GM23338 (cell line): ENCODE data around the gene SIRT4. TPM values are rescaled to one million over a fixed set of nuclear protein-coding genes. Genes with fewer than 3 reads are reported as not detected.

Experiments
- ATAC-seq: fragments of 200-7000 bp; cut with Tn5 transposase; 3 replicates; pipeline ENCODE4 v1.9.1; 2020
- DNase-seq: peaks from one replicate; pipeline ENCODE4 v3.0.0-alpha.2; 2015; ENCODE audit warnings: low spot score
- H2AFZ ChIP-seq: fragments of 200-600 bp; sonication (generic); 2 replicates; pipeline ENCODE4 v1.8.0; 2016; ENCODE audit warnings: antibody characterized with exemption, mild to moderate bottlenecking, moderate library complexity
- H3F3A ChIP-seq: fragments of 200-600 bp; sonication (generic); replicated peaks from 2 replicates; pipeline ENCODE4 v1.8.0; 2017; ENCODE audit warnings: antibody characterized with exemption, mixed run types, low read depth
- H3K27ac ChIP-seq: fragments of 200-600 bp; sonication (generic); 2 replicates; pipeline ENCODE4 v1.6.1; 2016; ENCODE audit warnings: low read depth
- H3K27me3 ChIP-seq: fragments of 200-600 bp; sonication (generic); 2 replicates; pipeline ENCODE4 v1.8.0; 2016; ENCODE audit warnings: mild to moderate bottlenecking, mixed run types, moderate library complexity; ENCODE audit not compliant: insufficient read depth
- H3K36me3 ChIP-seq: fragments of 200-600 bp; sonication (generic); 2 replicates; pipeline ENCODE4 v1.8.0; 2016; ENCODE audit warnings: mild to moderate bottlenecking; ENCODE audit not compliant: insufficient read depth
- H3K4me1 ChIP-seq: fragments of 200-600 bp; sonication (generic); 2 replicates; pipeline ENCODE4 v1.8.0; 2016; ENCODE audit warnings: mild to moderate bottlenecking, moderate library complexity; ENCODE audit not compliant: insufficient read depth
- H3K4me2 ChIP-seq: fragments of 200-600 bp; sonication (generic); 2 replicates; pipeline ENCODE4 v1.7.1; 2017; ENCODE audit warnings: mixed run types
- H3K4me3 ChIP-seq: fragments of 200-600 bp; sonication (generic); 2 replicates; pipeline ENCODE4 v1.6.1; 2016; ENCODE audit warnings: mixed run types
- H3K79me2 ChIP-seq: fragments of 200-600 bp; sonication (generic); replicated peaks from 2 replicates; pipeline ENCODE4 v1.8.0; 2017; ENCODE audit warnings: mild to moderate bottlenecking; ENCODE audit not compliant: insufficient read depth
- H3K9me2 ChIP-seq: fragments of 200-600 bp; sonication (generic); 2 replicates; pipeline ENCODE4 v1.8.0; 2017; ENCODE audit not compliant: insufficient read depth
- H4K20me1 ChIP-seq: fragments of 200-600 bp; sonication (generic); replicated peaks from 2 replicates; pipeline ENCODE4 v1.8.0; 2017; ENCODE audit warnings: mild to moderate bottlenecking; ENCODE audit not compliant: insufficient read depth
- H3K27ac Mint-ChIP-seq: 2 replicates; pipeline ENCODE4 v1.8.0; 2020; ENCODE audit warnings: inconsistent platforms, mild to moderate bottlenecking, moderate library complexity, mixed read lengths
- H3K27me3 Mint-ChIP-seq: 3 replicates; pipeline ENCODE4 v1.8.0; 2022; ENCODE audit warnings: low read depth, mild to moderate bottlenecking, moderate library complexity, mixed read lengths, inconsistent platforms; ENCODE audit not compliant: insufficient read depth, poor library complexity
- H3K36me3 Mint-ChIP-seq: 3 replicates; pipeline ENCODE4 v1.8.0; 2021; ENCODE audit warnings: low read depth, mild to moderate bottlenecking, inconsistent platforms, moderate library complexity, mixed read lengths
- H3K4me1 Mint-ChIP-seq: 3 replicates; pipeline ENCODE4 v1.8.0; 2020; ENCODE audit warnings: mild to moderate bottlenecking, inconsistent platforms, mixed read lengths
- H3K4me3 Mint-ChIP-seq: 3 replicates; pipeline ENCODE4 v1.8.0; 2021; ENCODE audit warnings: moderate library complexity, mild to moderate bottlenecking, inconsistent platforms, mixed read lengths
- H3K9me3 Mint-ChIP-seq: 3 replicates; pipeline ENCODE4 v1.8.0; 2020; ENCODE audit warnings: moderate library complexity, mild to moderate bottlenecking, inconsistent platforms, mixed read lengths
- CREB1 ChIP-seq: fragments of 250-450 bp; sonication (Bioruptor Pico); IDR thresholded peaks from 2 replicates; pipeline ENCODE4 v1.5.0; 2020; ENCODE audit warnings: low read depth, mild to moderate bottlenecking, moderate library complexity
- CTCF ChIP-seq, 2 experiments: fragments of 200-600 bp in 1 of 2; sonication (generic) in 1 of 2; conservative IDR thresholded peaks; 2 replicates each; pipeline versions ENCODE4 v1.5.1 to v1.6.1; 2016 to 2017; ENCODE audit warnings: antibody characterized with exemption in 2 of 2, low read depth in 2 of 2, mild to moderate bottlenecking in 2 of 2, moderate library complexity in 1 of 2
- EZH2 ChIP-seq: fragments of 200-600 bp; sonication (generic); IDR thresholded peaks from one replicate; pipeline ENCODE4 v1.8.0; 2017; ENCODE audit warnings: antibody characterized with exemption, mild to moderate bottlenecking, low read depth; ENCODE audit not compliant: unreplicated experiment
- JUNB ChIP-seq: IDR thresholded peaks from one replicate; pipeline ENCODE4 v1.6.1; 2016; ENCODE audit warnings: antibody characterized with exemption; ENCODE audit not compliant: unreplicated experiment
- NANOG ChIP-seq: IDR thresholded peaks from 2 replicates; pipeline ENCODE4 v1.6.1; 2016; ENCODE audit warnings: antibody characterized with exemption, borderline replicate concordance
- POLR2AphosphoS5 ChIP-seq: IDR thresholded peaks from 2 replicates; pipeline ENCODE4 v1.6.1; 2016; ENCODE audit warnings: antibody characterized with exemption, low read depth
- REST ChIP-seq: IDR thresholded peaks from one replicate; pipeline ENCODE4 v1.6.1; 2018; ENCODE audit warnings: antibody characterized with exemption; ENCODE audit not compliant: unreplicated experiment
- STAT1 ChIP-seq: IDR thresholded peaks from one replicate; pipeline ENCODE4 v1.6.1; 2016; ENCODE audit warnings: antibody characterized with exemption; ENCODE audit not compliant: unreplicated experiment
- ZNF114 ChIP-seq: fragments of 250-450 bp; sonication (Bioruptor Pico); IDR thresholded peaks from 2 replicates; pipeline ENCODE4 v1.5.0; 2020; ENCODE audit warnings: mild to moderate bottlenecking, moderate library complexity
- ZNF331 ChIP-seq: fragments of 250-450 bp; sonication (Bioruptor Pico); IDR thresholded peaks from 2 replicates; pipeline ENCODE4 v1.5.0; 2020; ENCODE audit warnings: low read depth, mild to moderate bottlenecking, moderate library complexity
- ZNF462 ChIP-seq: fragments of 250-450 bp; sonication (Bioruptor Pico); IDR thresholded peaks from 2 replicates; pipeline ENCODE4 v1.5.0; 2020; ENCODE audit warnings: mild to moderate bottlenecking, moderate library complexity
- polyA plus RNA-seq: library from polyadenylated mRNA; unstranded; fragments of >200 nt; fragmentation: Nextera tagmentation; extraction: Ambion mirVana; gene quantifications from 2 replicates; pipeline ENCODE4 v1.2.1, GENCODE V29; 2016
- total RNA-seq: library from RNA; depleted of rRNA; stranded (reverse); fragments of >200 nt; shearing (Covaris generic); gene quantifications from 2 replicates; pipeline ENCODE4 v1.2.3, GENCODE V29; 2014

SIRT4 gene
- total and polyA plus RNA-seq, 2 experiments from 2014 or later, result 2.0 to 3.0 TPM

GRCh38 chr12:120324841-120325417 is 22.8 kb downstream of the SIRT4 start (continued):
- TF ChIP-seq ZNF462 (CRISPR knock-in tag), result no peak

- H3K4me3 ChIP-seq, result no peak within 1 kb of the TSS
- H3K9me3 Mint-ChIP-seq, result no peaks in the 10 kb centered on the region
These were observed 25.5 kb downstream of the SIRT4 start, which contains the start of gene PLA2G1B for GRCh38 chr12:120327593-120327992. PLA2G1B (minus strand) TSS chr12:120327779; CDS start chr12:120327753, 26 bp downstream.

More at GRCh38 chr12:120327593-120327992, 25.5 kb downstream of the SIRT4 start, which contains the start of gene PLA2G1B:
- no peaks in the 10 kb centered on the region for H3K36me3 Mint-ChIP-seq
- peaks cover 4% of the 10 kb centered on the region; the same call in 2 of the 3 replicates for H3K4me1 Mint-ChIP-seq
- H3K27me3 Mint-ChIP-seq, result peaks cover 15% of the 10 kb centered on the region
- Histone ChIP-seq H2AFZ (no peak within 1 kb of the TSS; the same call in 1 of the 2 replicates), H4K20me1 (no peaks in the 10 kb centered on the region), H3K36me3 (no peaks in the 10 kb centered on the region), H3F3A (no peaks in the 10 kb centered on the region), H3K4me2 (no peak within 1 kb of the TSS), H3K4me1 (no peaks in the 10 kb centered on the region), H3K27me3 (no peaks in the 10 kb centered on the region), H3K79me2 (no peaks in the 10 kb centered on the region), H3K27ac (no peak within 1 kb of the TSS), H3K9me2 (no peaks in the 10 kb centered on the region)
- TF ChIP-seq NANOG (no peak), ZNF114 (CRISPR knock-in tag) (no peak), REST (no peak), CREB1 (CRISPR knock-in tag) (no peak), ZNF331 (CRISPR knock-in tag) (no peak), STAT1 (no peak), JUNB (no peak), EZH2 (no peak), POLR2AphosphoS5 (no peak), CTCF (conservative IDR thresholded peaks at IDR 0.05; ENCODE audit: low read depth in 2 of 2) (no peak)
- ATAC-seq (no peak), DNase-seq (no peak)
- H3K27ac Mint-ChIP-seq, result no peak within 1 kb of the TSS
- no peak within 1 kb of the TSS for H3K4me3 Mint-ChIP-seq
